Small intestine (tissue), 7 donors: ENCODE data around the gene PSRC1. TPM values are rescaled to one million over a fixed set of nuclear protein-coding genes. Genes with fewer than 3 reads are reported as not detected.

ENCODE experiments used
- DNase-seq, 2 donors: peaks; one replicate each; pipeline versions ENCODE4 v3.0.0 to v3.0.0-alpha.2; 2013
- FAIRE-seq: peaks from 2 replicates; lab custom pipeline; 2012; peaks lifted over from hg19 to GRCh38; lab: Jason Lieb, UNC
- H3K27ac ChIP-seq, 3 donors: one replicate each; pipeline ENCODE4 v1.5.1; 2013; ENCODE audit warnings: low read length in 2 of 3, mild to moderate bottlenecking in 2 of 3, control low read depth in 1 of 3, inconsistent platforms in 1 of 3, low read depth in 1 of 3, moderate library complexity in 1 of 3
- H3K27me3 ChIP-seq, 3 donors: one replicate each; pipeline ENCODE4 v1.6.1; 2013; ENCODE audit warnings: low read length in 3 of 3, inconsistent platforms in 1 of 3; ENCODE audit not compliant: control insufficient read depth in 3 of 3, insufficient read depth in 3 of 3
- H3K36me3 ChIP-seq, 3 donors: one replicate each; pipeline ENCODE4 v1.6.1; 2013; ENCODE audit warnings: low read length in 3 of 3, inconsistent platforms in 1 of 3, low read depth in 1 of 3, mild to moderate bottlenecking in 1 of 3, moderate library complexity in 1 of 3; ENCODE audit not compliant: control insufficient read depth in 3 of 3, insufficient read depth in 2 of 3
- H3K4me1 ChIP-seq, 3 donors: one replicate each; pipeline ENCODE4 v1.6.1; 2013; ENCODE audit warnings: low read length in 2 of 3, inconsistent platforms in 1 of 3, low read depth in 1 of 3, mild to moderate bottlenecking in 1 of 3, moderate library complexity in 1 of 3; ENCODE audit not compliant: control insufficient read depth in 3 of 3, insufficient read depth in 2 of 3
- H3K4me3 ChIP-seq, 3 donors: one replicate each; pipeline ENCODE4 v1.5.1; 2013; ENCODE audit warnings: low read length in 3 of 3, control low read depth in 1 of 3, inconsistent platforms in 1 of 3, low read depth in 1 of 3, mild to moderate bottlenecking in 1 of 3, moderate library complexity in 1 of 3
- H3K9me3 ChIP-seq, 2 donors: one replicate each; pipeline ENCODE4 v1.6.1; 2013; ENCODE audit warnings: low read depth in 1 of 2, low read length in 1 of 2; ENCODE audit not compliant: control insufficient read depth in 2 of 2, insufficient read depth in 1 of 2
- WGBS, 3 donors: extraction: QIAGEN DNeasy Blood & Tissue Kit; methylation state at CpG; one replicate each; pipeline ENCODE4 v1.1.7; 2013; 5-methylcytosine and 5-hydroxymethylcytosine counted together
- polyA plus RNA-seq, 4 donors: library from polyadenylated mRNA; stranded (reverse) in 3 of 4; unstranded in 1 of 4; fragments of 200-250 nt in 3 of 4; fragments of 120-200 nt in 1 of 4; gene quantifications; one replicate each; pipeline versions ENCODE4 v1.2.1 to v1.2.3, GENCODE V29; 2013
- donor health status: healthy with polysubstance abuse.
- donor health status: control.
- donor health status: control.
- donor health status: Bipolar disorder and iron deficiency.
- donor health status: healthy.

PSRC1 gene
- polyA plus RNA-seq, 4 donors: 0.67 to 15.5 (median 8.0) TPM

DNA sequence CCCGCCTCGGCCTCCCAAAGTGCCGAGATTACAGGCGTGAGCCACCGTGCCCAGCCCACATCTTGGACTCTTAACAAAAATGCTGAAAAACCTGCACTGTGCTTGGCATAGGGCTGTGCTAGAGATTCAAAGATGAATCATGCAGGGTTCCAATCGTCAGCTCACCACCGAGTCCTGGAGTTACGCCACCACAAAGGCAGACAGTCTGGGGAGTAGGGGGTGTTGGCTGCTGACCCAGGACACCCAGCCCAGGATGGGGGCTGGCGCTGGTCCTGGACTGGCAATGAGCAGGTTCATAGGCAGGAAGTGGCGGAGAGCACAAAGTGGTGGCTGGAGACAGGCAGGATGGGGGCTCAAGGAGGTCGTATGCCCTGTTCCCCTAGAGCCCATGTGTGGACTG is 16.0 kb downstream of the PSRC1 start:
- Histone ChIP-seq H3K27ac (no peak overlapping the region), H3K36me3 (peaks cover 0 to 92% (median 0%) of the 10 kb centered on the region in 3 donors), H3K4me1 (no peaks in the 10 kb centered on the region), H3K4me3 (no peak overlapping the region), H3K27me3 (no peaks in the 10 kb centered on the region), H3K9me3 (no peaks in the 10 kb centered on the region)
- FAIRE-seq (no peak), DNase-seq (no peak)
- WGBS, 3 donors: 82 to 87% (median 85%) methylated on average over 11 of the region's 11 CpGs

DNA sequence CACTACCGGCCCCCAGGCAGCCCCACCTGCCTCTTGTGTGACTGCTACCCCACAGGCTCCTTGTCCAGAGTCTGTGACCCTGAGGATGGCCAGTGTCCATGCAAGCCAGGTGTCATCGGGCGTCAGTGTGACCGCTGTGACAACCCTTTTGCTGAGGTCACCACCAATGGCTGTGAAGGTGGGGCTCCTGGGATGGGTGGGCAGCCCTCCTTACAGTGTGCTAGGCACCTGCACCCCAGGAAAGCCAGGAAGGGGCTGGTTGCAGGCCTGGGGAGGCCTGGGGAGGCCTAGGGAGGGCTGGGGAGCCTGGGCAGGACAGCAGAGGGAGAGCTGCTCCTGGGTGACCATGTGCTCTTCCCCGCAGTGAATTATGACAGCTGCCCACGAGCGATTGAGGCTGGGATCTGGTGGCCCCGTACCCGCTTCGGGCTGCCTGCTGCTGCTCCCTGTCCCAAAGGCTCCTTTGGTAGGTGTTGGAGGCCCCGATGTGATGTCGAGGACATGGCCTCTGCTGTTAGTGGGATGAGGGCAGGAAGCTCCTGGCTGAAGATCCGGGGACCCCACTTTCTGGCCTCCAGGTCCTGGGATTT is 17.1 kb downstream of the PSRC1 start:
- Histone ChIP-seq H3K36me3 (peaks cover 0 to 93% (median 0%) of the 10 kb centered on the region in 3 donors), H3K4me3 (no peak overlapping the region), H3K27me3 (no peaks in the 10 kb centered on the region), H3K9me3 (no peaks in the 10 kb centered on the region), H3K4me1 (no peaks in the 10 kb centered on the region), H3K27ac (no peak overlapping the region)
- WGBS, 3 donors: 90 to 92% (median 92%) methylated on average over 12 to 13 of the region's 13 CpGs
- no peak for FAIRE-seq
- no peak for DNase-seq

DNA sequence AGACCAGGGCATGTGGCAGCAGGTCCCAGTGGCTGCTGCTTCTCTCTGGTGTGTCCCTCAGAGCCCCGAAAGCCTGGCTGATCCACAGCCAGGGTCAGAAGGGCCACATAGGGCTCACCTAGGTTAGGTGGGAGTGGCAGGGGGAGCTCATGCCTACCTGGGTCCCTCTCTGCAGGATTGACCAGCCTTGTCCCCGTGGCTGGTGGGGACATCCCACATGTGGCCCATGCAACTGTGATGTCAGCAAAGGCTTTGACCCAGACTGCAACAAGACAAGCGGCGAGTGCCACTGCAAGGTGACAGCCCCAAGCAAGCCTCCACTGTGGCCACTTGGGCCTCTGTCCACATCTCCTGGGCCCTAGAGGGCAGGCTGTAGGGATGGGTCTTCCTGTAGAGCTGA is 17.9 kb downstream of the PSRC1 start:
- H3K9me3 ChIP-seq: no peaks in the 10 kb centered on the region
- FAIRE-seq (no peak), DNase-seq (no peak)
- no peak overlapping the region for H3K4me3 ChIP-seq
- H3K27me3 ChIP-seq: no peaks in the 10 kb centered on the region
- 85 to 93% (median 88%) methylated on average over 4 of the region's 4 CpGs for WGBS, 3 donors
- H3K27ac ChIP-seq: no peak overlapping the region
- H3K36me3 ChIP-seq: peaks cover 0 to 92% (median 0%) of the 10 kb centered on the region in 3 donors
- no peaks in the 10 kb centered on the region for H3K4me1 ChIP-seq

DNA sequence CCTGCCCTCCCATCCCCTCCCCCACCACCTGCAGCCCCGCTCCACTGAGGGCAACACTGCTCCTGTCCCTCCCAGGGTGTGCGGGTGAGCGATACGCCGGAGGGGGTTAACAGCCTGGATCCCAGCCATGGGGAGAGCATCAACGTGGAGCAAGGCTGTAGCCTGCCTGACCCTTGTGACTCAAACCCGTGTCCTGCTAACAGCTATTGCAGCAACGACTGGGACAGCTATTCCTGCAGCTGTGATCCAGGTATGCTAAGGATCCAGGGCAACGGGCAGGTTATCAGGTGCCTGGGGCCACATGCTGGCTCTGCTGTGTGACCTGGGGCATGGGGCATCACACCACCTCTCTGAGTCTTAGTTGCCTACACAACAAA is 18.6 kb downstream of the PSRC1 start:
- H3K4me3 ChIP-seq: no peak overlapping the region
- no peaks in the 10 kb centered on the region for H3K9me3 ChIP-seq
- no peak overlapping the region for H3K27ac ChIP-seq
- DNase-seq (no peak), FAIRE-seq (no peak)
- H3K36me3 ChIP-seq: peaks cover 0 to 90% (median 0%) of the 10 kb centered on the region in 3 donors
- no peaks in the 10 kb centered on the region for H3K4me1 ChIP-seq
- 73 to 84% (median 76%) methylated on average over 8 to 9 of the region's 9 CpGs for WGBS, 3 donors
- no peaks in the 10 kb centered on the region for H3K27me3 ChIP-seq

DNA sequence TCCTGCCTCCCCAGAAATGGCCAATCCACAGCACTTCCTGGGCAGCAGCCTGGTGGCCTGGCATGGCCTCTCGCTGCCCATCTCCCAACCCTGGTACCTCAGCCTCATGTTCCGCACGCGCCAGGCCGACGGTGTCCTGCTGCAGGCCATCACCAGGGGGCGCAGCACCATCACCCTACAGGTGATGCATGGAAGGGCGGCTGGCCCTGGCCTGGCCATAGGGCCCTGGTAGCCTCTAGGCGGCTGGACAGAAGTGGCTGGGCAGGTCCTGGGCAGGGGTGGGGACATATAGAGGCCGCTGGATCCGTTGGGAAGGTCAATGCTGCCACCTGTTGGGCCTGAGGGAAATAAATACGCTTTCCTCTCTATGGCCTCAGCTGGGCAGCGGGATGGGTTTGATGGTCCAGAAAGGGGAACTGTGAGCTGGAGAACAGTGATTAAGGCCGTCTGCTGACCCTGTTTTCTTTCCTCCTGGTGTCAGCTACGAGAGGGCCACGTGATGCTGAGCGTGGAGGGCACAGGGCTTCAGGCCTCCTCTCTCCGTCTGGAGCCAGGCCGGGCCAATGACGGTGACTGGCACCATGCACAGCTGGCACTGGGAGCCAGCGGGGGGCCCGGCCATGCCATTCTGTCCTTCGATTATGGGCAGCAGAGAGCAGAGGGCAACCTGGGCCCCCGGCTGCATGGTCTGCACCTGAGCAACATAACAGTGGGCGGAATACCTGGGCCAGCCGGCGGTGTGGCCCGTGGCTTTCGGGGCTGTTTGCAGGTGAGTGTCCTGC is 19.2 kb downstream of the PSRC1 start:
- no peaks in the 10 kb centered on the region for H3K4me1 ChIP-seq
- DNase-seq: peak; percentile 54 to 85
- H3K27me3 ChIP-seq: no peaks in the 10 kb centered on the region
- FAIRE-seq: no peak
- no peaks in the 10 kb centered on the region for H3K9me3 ChIP-seq
- H3K36me3 ChIP-seq: peaks cover 0 to 90% (median 0%) of the 10 kb centered on the region in 3 donors
- no peak overlapping the region for H3K27ac ChIP-seq
- 59 to 71% (median 70%) methylated on average over 26 to 29 of the region's 29 CpGs for whole genome bisulfite sequencing, 3 donors
- H3K4me3 ChIP-seq: no peak overlapping the region

DNA sequence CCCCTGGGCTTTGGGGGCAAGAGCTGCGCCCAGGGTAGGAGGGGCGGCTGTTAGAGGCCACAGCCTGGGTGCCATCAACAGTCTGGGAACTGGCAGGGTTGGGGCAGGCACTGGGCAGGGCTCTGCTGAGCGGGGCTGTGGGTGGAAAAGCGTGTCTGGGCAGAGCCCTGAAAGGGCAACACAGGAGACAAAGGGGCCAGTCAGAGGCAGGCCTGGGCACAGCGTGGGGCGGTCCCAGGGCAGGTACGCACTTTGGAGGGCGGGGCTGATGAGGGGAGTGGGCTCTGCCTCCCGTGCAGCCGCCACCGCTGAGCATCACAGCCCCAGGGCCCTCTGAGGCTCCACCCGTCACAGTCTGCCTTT is 19.7 kb downstream of the PSRC1 start:
- FAIRE-seq: no peak

DNA sequence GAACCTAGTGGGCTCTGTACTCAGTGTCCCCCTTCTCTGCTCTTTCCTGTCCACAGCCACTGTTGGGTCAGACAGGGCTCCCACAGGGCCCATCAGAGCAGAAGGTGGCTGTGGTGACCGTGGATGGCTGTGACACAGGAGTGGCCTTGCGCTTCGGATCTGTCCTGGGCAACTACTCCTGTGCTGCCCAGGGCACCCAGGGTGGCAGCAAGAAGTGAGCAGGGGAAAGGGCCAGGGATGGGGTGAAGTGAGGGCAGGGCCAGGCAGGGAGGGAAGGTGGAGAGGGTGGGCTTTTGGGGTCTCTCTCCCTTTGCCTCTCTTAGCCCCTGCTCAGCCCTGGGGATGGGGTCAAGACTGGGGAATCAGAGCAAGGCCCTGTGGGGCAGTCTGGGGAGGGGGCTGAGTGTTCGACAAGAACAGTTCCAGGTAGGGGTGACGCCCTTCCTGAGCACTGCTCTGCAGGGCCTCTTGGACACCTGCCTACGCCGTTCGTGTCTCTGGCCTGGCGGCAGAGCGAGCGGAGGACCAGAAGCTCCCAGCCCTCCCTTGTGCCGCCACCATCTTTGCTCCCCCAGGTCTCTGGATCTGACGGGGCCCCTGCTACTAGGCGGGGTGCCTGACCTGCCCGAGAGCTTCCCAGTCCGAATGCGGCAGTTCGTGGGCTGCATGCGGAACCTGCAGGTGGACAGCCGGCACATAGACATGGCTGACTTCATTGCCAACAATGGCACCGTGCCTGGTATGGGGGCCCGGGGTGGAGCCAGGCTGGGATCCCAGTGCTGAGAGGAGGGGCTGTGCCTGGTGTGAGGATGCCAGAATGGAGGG is 20.5 kb downstream of the PSRC1 start:
- FAIRE-seq (no peak), DNase-seq (no peak)
- no peaks in the 10 kb centered on the region for H3K27me3 ChIP-seq
- no peaks in the 10 kb centered on the region for H3K4me1 ChIP-seq
- H3K36me3 ChIP-seq: peaks cover 0 to 90% (median 0%) of the 10 kb centered on the region in 3 donors
- H3K4me3 ChIP-seq: no peak overlapping the region
- H3K27ac ChIP-seq: no peak overlapping the region
- 89% methylated on average over 22 of the region's 22 CpGs for WGBS, 3 donors
- H3K9me3 ChIP-seq: no peaks in the 10 kb centered on the region

More for the DNA sequence above, 19.7 kb downstream of the PSRC1 start:
- Histone ChIP-seq H3K36me3 (peaks cover 0 to 90% (median 0%) of the 10 kb centered on the region in 3 donors), H3K9me3 (no peaks in the 10 kb centered on the region), H3K27me3 (no peaks in the 10 kb centered on the region), H3K4me3 (no peak overlapping the region), H3K4me1 (no peaks in the 10 kb centered on the region), H3K27ac (no peak overlapping the region)
- no peak for DNase-seq
- 78 to 87% (median 86%) methylated on average over 8 to 12 of the region's 12 CpGs for WGBS, 3 donors

DNA sequence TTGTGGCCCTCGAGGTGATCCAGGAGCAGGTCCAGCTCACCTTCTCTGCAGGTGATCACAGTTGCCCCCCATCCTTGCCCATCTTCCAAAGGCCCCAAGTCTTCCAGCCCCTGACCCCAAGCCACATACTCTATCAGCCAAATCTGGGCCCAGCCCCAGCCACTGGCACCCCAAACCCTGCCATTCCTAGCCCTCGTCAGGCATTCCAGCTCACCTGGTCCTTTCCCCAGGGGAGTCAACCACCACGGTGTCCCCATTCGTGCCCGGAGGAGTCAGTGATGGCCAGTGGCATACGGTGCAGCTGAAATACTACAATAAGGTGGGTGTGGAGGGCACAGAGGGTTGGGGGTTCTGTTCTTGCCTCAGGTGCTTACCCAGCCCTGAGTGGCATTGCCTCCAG is 21.4 kb downstream of the PSRC1 start:
- no peak for DNase-seq
- H3K36me3 ChIP-seq: peaks cover 0 to 83% (median 0%) of the 10 kb centered on the region in 3 donors
- H3K9me3 ChIP-seq: no peaks in the 10 kb centered on the region
- no peaks in the 10 kb centered on the region for H3K4me1 ChIP-seq
- FAIRE-seq: no peak
- no peak overlapping the region for H3K27ac ChIP-seq
- no peaks in the 10 kb centered on the region for H3K27me3 ChIP-seq
- 85 to 90% (median 90%) methylated on average over 6 of the region's 6 CpGs for WGBS, 3 donors
- H3K4me3 ChIP-seq: no peak overlapping the region
